HG03095 (cell line): ENCODE results near the gene LRRC72.

Experiments used
- ATAC-seq: cut with Tn5 transposase; IDR thresholded peaks from one replicate; pipeline ENCODE4 v1.9.1; 2021; ENCODE audit warnings: moderate library complexity; ENCODE audit not compliant: unreplicated experiment

Gene LRRC72

GRCh38 chr7:16615228-16615627 is 88.6 kb downstream of the LRRC72 start:
- no peak for ATAC-seq

- ATAC-seq = no peak
Measured at GRCh38 chr7:16616122-16616521, 89.5 kb downstream of the LRRC72 start.

- no peak for ATAC-seq
Measured at GRCh38 chr7:16616542-16616941, 89.9 kb downstream of the LRRC72 start.

- ATAC-seq = peak; percentile 92
Measured at GRCh38 chr7:16619979-16620408, 93.4 kb downstream of the LRRC72 start.

GRCh38 chr7:16626388-16626787 is 99.8 kb downstream of the LRRC72 start:
- ATAC-seq = no peak

GRCh38 chr7:16627236-16627635 is 100.6 kb downstream of the LRRC72 start:
- ATAC-seq = no peak

GRCh38 chr7:16630654-16631053 is 104.0 kb downstream of the LRRC72 start:
- no peak for ATAC-seq
